Stimulated activated naive CD8-positive, alpha-beta T cell treated with anti-CD3 and anti-CD28 coated beads, Interleukin-15, amount 100 ng/mL, for 72 hours (primary cell): Measurements from ENCODE around the gene KCNQ4.

Experiments
- ATAC-seq: fragments of 150-1000 bp; cut with Tn5 transposase; 2 replicates; pipeline ENCODE4 v1.10.0; 2021; ENCODE audit warnings: mild to moderate bottlenecking, moderate library complexity
- DNase-seq, 2 donors: peaks; one replicate each; pipeline ENCODE4 v3.0.0; 2021 to 2022
- H3K27ac Mint-ChIP-seq, 2 donors: one replicate each; pipeline ENCODE4 v1.8.0; 2022; ENCODE audit warnings: mild to moderate bottlenecking in 2 of 2, mixed read lengths in 2 of 2, moderate library complexity in 2 of 2
- H3K27me3 Mint-ChIP-seq: one replicate; pipeline ENCODE4 v1.8.0; 2022; ENCODE audit warnings: mixed read lengths
- H3K4me1 Mint-ChIP-seq: one replicate; pipeline ENCODE4 v1.8.0; 2022; ENCODE audit warnings: mild to moderate bottlenecking, mixed read lengths
- H3K4me3 Mint-ChIP-seq, 2 donors: one replicate each; pipeline ENCODE4 v1.8.0; 2022; ENCODE audit warnings: mild to moderate bottlenecking in 2 of 2, mixed read lengths in 2 of 2, moderate library complexity in 1 of 2
- H3K9me3 Mint-ChIP-seq, 2 donors: one replicate each; pipeline ENCODE4 v1.8.0; 2022; ENCODE audit warnings: mixed read lengths in 2 of 2

The KCNQ4 gene

GRCh38 chr1:40781608-40781971 lies 2.0 kb upstream of the KCNQ4 start:
- H3K27ac Mint-ChIP-seq: no peak overlapping the region
- ATAC-seq: no peak
- H3K4me3 Mint-ChIP-seq: no peak overlapping the region

GRCh38 chr1:40782371-40782956 lies 1.1 kb upstream of the KCNQ4 start:
- H3K4me3 Mint-ChIP-seq: peak overlapping the region; percentile 68 to 75
- peaks cover 0 to under 1% of the 10 kb centered on the region in 2 donors for H3K9me3 Mint-ChIP-seq
- H3K4me1 Mint-ChIP-seq: peaks cover 29% of the 10 kb centered on the region
- DNase-seq (no peak), ATAC-seq (no peak)
- no peak overlapping the region for H3K27ac Mint-ChIP-seq
- peaks cover 42% of the 10 kb centered on the region for H3K27me3 Mint-ChIP-seq

More at GRCh38 chr1:40781608-40781971, 2.0 kb upstream of the KCNQ4 start:
- H3K27me3 Mint-ChIP-seq: peaks cover 42% of the 10 kb centered on the region
- no peak for DNase-seq
- peaks cover 29% of the 10 kb centered on the region for H3K4me1 Mint-ChIP-seq
- peaks cover 3 to 7% of the 10 kb centered on the region in 2 donors for H3K9me3 Mint-ChIP-seq

GRCh38 chr1:40784141-40784770 lies 669 bp downstream of the KCNQ4 start:
- DNase-seq (no peak), ATAC-seq (peak; percentile 5)
- peak overlapping the region; percentile 79 to 89 for H3K27ac Mint-ChIP-seq
- H3K4me3 Mint-ChIP-seq: peak overlapping the region; percentile 67 to 72
- H3K27me3 Mint-ChIP-seq: peaks cover 42% of the 10 kb centered on the region
- H3K4me1 Mint-ChIP-seq: peaks cover 29% of the 10 kb centered on the region
- no peaks in the 10 kb centered on the region for H3K9me3 Mint-ChIP-seq

- no peak for DNase-seq
- Mint-ChIP-seq H3K27ac (peak overlapping the region in 1 of 2 donors; percentile 89), H3K9me3 (no peaks in the 10 kb centered on the region), H3K4me3 (peak overlapping the region; percentile 67 to 72), H3K4me1 (peaks cover 29% of the 10 kb centered on the region), H3K27me3 (peaks cover 42% of the 10 kb centered on the region)
- ATAC-seq: peak; percentile 23
These were observed 1.2 kb downstream of the KCNQ4 start for GRCh38 chr1:40784771-40785151.

- Mint-ChIP-seq H3K27me3 (peaks cover 42% of the 10 kb centered on the region), H3K4me1 (peaks cover 29% of the 10 kb centered on the region), H3K9me3 (no peaks in the 10 kb centered on the region), H3K4me3 (peak overlapping the region in 1 of 2 donors; percentile 72), H3K27ac (peak overlapping the region in 1 of 2 donors; percentile 31)
- DNase-seq (no peak), ATAC-seq (no peak)
These were observed 1.9 kb downstream of the KCNQ4 start for GRCh38 chr1:40785446-40785845.

- DNase-seq (no peak), ATAC-seq (no peak)
- no peaks in the 10 kb centered on the region for H3K9me3 Mint-ChIP-seq
- no peak overlapping the region for H3K27ac Mint-ChIP-seq
- H3K4me1 Mint-ChIP-seq: peaks cover 24% of the 10 kb centered on the region
- H3K27me3 Mint-ChIP-seq: peaks cover 42% of the 10 kb centered on the region
- H3K4me3 Mint-ChIP-seq: no peak overlapping the region
These were observed 2.8 kb downstream of the KCNQ4 start for GRCh38 chr1:40786171-40786994.

- peaks cover 24% of the 10 kb centered on the region for H3K4me1 Mint-ChIP-seq
- no peaks in the 10 kb centered on the region for H3K9me3 Mint-ChIP-seq
- ATAC-seq: no peak
- H3K4me3 Mint-ChIP-seq: no peak overlapping the region
- no peak for DNase-seq
- H3K27ac Mint-ChIP-seq: peak overlapping the region in 1 of 2 donors; percentile 85
- H3K27me3 Mint-ChIP-seq: peaks cover 35% of the 10 kb centered on the region
These were observed 3.6 kb downstream of the KCNQ4 start for GRCh38 chr1:40786995-40787705.

- Mint-ChIP-seq H3K27me3 (peaks cover 27% of the 10 kb centered on the region), H3K9me3 (no peaks in the 10 kb centered on the region), H3K27ac (peak overlapping the region in 1 of 2 donors; percentile 85), H3K4me3 (no peak overlapping the region), H3K4me1 (peaks cover 21% of the 10 kb centered on the region)
- DNase-seq (no peak), ATAC-seq (no peak)
These were observed 4.4 kb downstream of the KCNQ4 start for GRCh38 chr1:40787737-40788560.

- Mint-ChIP-seq H3K27me3 (peaks cover 20% of the 10 kb centered on the region), H3K27ac (no peak overlapping the region), H3K9me3 (no peaks in the 10 kb centered on the region), H3K4me1 (peaks cover 22% of the 10 kb centered on the region), H3K4me3 (no peak overlapping the region)
- DNase-seq (no peak), ATAC-seq (no peak)
These were observed 5.2 kb downstream of the KCNQ4 start for GRCh38 chr1:40788561-40789341.

GRCh38 chr1:40789342-40789598 lies 5.7 kb downstream of the KCNQ4 start:
- Mint-ChIP-seq H3K27ac (no peak overlapping the region), H3K4me3 (no peak overlapping the region), H3K4me1 (peaks cover 26% of the 10 kb centered on the region), H3K27me3 (peaks cover 17% of the 10 kb centered on the region), H3K9me3 (no peaks in the 10 kb centered on the region)
- ATAC-seq (no peak), DNase-seq (no peak)

- Mint-ChIP-seq H3K9me3 (no peaks in the 10 kb centered on the region), H3K4me1 (peaks cover 26% of the 10 kb centered on the region), H3K27ac (no peak overlapping the region), H3K27me3 (peaks cover 11% of the 10 kb centered on the region), H3K4me3 (no peak overlapping the region)
- ATAC-seq (no peak), DNase-seq (no peak)
These were observed 6.3 kb downstream of the KCNQ4 start for GRCh38 chr1:40789661-40790430.

- no peak for DNase-seq
- Mint-ChIP-seq H3K27ac (no peak overlapping the region), H3K4me1 (peaks cover 39% of the 10 kb centered on the region), H3K4me3 (no peak overlapping the region), H3K27me3 (no peaks in the 10 kb centered on the region), H3K9me3 (no peaks in the 10 kb centered on the region)
- no peak for ATAC-seq
These were observed 8.4 kb downstream of the KCNQ4 start for GRCh38 chr1:40792036-40792435.

GRCh38 chr1:40793617-40794016 lies 10.0 kb downstream of the KCNQ4 start:
- peak overlapping the region in 1 of 2 donors; percentile 46 for H3K4me3 Mint-ChIP-seq
- H3K4me1 Mint-ChIP-seq: peaks cover 48% of the 10 kb centered on the region
- DNase-seq: no peak
- no peak for ATAC-seq
- H3K27ac Mint-ChIP-seq: peak overlapping the region in 1 of 2 donors; percentile 24
- H3K9me3 Mint-ChIP-seq: no peaks in the 10 kb centered on the region
- H3K27me3 Mint-ChIP-seq: no peaks in the 10 kb centered on the region

GRCh38 chr1:40794048-40794447 lies 10.5 kb downstream of the KCNQ4 start:
- Mint-ChIP-seq H3K27me3 (no peaks in the 10 kb centered on the region), H3K27ac (no peak overlapping the region), H3K4me3 (peak overlapping the region; percentile 31 to 46), H3K4me1 (peaks cover 48% of the 10 kb centered on the region), H3K9me3 (no peaks in the 10 kb centered on the region)
- no peak for ATAC-seq
- no peak for DNase-seq
